Measurements from ENCODE around the gene CXorf66.
"Not testable (repeated sequence)": the region's sequence is repeated elsewhere in the genome, so short reads cannot be mapped to it uniquely, and the experiment has no call there.

The CXorf66 gene

DNA sequence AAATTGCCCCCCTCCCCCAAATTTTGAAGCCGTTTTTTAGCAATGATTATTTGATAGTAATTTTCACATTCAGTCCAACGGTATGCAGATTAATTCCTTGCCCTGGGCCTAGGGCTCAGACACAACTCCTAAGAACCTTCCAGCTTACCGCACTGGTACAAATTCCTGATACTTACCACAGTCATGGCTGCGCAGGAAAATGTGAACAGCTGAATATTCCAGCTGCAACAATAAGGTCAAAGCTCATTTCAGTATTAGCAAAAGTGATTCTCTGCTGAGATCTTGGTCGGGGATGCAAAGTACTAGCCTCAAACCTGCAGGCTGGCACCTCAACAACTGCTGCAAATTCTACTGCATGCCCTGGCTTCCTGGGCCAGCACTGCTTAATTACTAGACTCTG, 35.4 kb downstream of the CXorf66 start:
- no peak for DNase-seq (ENCODE audit: low read depth)
- TF ChIP-seq, protein P1, sequence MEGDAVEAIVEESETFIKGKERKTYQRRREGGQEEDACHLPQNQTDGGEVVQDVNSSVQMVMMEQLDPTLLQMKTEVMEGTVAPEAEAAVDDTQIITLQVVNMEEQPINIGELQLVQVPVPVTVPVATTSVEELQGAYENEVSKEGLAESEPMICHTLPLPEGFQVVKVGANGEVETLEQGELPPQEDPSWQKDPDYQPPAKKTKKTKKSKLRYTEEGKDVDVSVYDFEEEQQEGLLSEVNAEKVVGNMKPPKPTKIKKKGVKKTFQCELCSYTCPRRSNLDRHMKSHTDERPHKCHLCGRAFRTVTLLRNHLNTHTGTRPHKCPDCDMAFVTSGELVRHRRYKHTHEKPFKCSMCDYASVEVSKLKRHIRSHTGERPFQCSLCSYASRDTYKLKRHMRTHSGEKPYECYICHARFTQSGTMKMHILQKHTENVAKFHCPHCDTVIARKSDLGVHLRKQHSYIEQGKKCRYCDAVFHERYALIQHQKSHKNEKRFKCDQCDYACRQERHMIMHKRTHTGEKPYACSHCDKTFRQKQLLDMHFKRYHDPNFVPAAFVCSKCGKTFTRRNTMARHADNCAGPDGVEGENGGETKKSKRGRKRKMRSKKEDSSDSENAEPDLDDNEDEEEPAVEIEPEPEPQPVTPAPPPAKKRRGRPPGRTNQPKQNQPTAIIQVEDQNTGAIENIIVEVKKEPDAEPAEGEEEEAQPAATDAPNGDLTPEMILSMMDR (IDR thresholded peaks at IDR 0.05; ENCODE audit: insufficient read depth, low read depth, low read length, missing control alignments): no peak
- no peak overlapping the region for H3K4me3 ChIP-seq (ENCODE audit: low read length)

DNA sequence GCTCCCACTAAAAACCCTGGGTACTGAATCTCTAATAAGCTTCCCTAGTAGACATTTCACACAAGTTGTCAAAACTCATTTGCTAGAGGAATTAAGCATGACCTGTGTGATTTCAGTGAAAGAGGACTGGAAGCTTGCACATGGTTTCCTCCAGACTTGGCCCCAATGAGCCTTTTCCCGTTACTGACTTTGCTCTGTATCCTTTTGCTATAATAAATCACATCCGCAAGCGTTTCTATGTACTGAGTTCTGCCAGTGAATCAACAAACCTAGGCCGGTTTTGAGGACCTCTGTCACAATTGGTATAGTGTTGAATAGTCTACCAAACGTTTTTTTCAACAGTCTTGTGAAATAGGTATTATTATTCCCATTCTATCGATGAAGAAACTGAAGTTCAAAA, 40.6 kb downstream of the CXorf66 start:
- no peak for DNase-seq (ENCODE audit: low read depth)
- TF ChIP-seq, protein P1 (IDR thresholded peaks at IDR 0.05; ENCODE audit: insufficient read depth, low read depth, low read length, missing control alignments): no peak
- H3K4me3 ChIP-seq (ENCODE audit: low read length): no peak overlapping the region

DNA sequence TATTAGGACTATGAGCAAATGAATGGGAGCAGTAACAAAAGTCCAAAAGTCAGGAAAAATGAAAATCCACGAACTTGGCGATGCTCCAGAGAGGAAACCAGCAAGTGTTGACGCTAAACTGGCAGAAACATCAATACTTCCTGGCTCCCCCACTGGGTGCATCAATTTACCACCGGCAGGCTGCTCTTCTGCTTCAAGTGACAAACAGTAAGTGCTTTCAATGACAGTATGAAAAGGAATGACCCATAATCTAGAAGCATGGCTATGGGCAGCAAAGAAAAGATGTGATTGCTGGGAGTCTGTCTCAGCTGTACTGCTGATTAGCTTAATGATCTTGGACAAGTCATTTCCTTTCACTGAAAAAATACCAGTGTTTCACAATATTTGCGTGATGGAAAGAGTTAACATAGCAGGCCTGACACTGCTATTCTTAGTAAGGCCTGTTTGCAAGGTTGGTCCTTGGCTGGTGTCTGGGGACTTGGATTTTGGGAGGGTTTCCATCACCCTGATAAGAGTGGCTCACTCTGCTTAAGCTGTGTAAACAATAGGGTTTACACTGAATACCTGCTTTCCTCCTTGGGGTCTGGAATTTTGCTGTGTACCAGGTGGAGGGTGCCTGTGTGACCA, 41.1 kb downstream of the CXorf66 start:
- no peak for DNase-seq (ENCODE audit: low read depth)

DNA sequence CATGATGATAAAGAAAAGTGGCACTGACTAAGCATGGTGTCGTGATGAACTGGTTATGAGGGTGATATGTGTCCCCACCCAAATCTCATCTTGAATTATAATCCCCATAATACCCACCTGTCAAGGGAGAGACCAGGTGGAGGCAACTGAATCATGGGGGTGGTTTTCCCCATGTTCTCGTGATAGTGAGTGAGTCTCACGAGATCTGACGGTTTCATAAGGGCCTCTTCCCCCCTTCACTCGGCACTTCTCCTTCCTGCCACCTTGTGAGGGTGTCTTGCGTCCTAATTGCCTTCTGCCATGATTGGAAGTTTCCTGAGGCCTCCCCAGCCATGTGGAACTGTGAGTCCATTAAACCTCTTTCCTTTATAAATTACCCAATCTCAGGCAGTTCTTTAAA, 44.2 kb downstream of the CXorf66 start:
- not testable (repeated sequence) for DNase-seq (ENCODE audit: low read depth)

More for the DNA sequence above, 41.1 kb downstream of the CXorf66 start:
- H3K4me3 ChIP-seq (ENCODE audit: low read length): no peak overlapping the region
- TF ChIP-seq, protein P1 (IDR thresholded peaks at IDR 0.05; ENCODE audit: insufficient read depth, low read depth, low read length, missing control alignments): no peak

DNA sequence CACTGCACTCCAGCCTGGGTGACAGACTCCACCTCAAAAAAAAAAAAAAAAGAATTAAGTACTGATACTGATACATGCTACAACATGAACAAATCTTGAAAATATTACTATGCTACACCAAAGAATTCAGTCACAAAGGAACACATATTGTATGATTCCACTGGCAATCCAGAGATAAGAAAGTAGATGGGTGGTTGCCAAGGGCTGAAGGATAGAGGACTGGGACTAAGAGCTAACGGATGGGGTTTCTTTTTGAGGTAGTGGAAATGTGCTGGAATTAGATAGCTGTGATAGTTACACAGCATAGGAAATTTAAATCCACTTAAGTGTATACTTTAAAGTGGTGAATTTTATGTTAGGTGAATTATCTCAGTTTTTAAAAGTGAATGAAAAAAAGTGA, 45.0 kb downstream of the CXorf66 start:
- no peak for DNase-seq (ENCODE audit: low read depth)

More for the DNA sequence above, 44.2 kb downstream of the CXorf66 start:
- H3K4me3 ChIP-seq (ENCODE audit: low read length): not testable (repeated sequence)

DNA sequence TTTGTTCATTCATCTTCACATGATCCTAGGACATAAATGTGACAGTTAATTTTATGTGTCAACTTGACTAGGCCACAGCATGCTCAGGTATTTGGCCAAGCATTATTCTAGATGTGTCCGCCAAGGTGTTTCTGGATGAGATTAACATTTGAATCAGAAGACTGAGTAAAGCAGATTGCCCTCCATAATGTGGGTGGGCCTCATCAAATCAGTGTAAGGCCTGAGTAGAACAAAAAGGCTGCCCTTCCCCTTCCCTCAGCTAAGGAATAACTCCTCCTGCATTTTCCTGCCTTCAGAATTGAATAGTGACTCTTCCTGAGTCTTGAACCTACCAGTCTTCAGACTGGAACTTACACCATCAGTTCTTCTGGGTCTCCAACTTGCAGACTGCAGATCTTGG, 50.9 kb downstream of the CXorf66 start:
- TF ChIP-seq, protein P1 (IDR thresholded peaks at IDR 0.05; ENCODE audit: insufficient read depth, low read depth, low read length, missing control alignments): no peak
- DNase-seq (ENCODE audit: low read depth): no peak
- no peak overlapping the region for H3K4me3 ChIP-seq (ENCODE audit: low read length)

More for the DNA sequence above, 45.0 kb downstream of the CXorf66 start:
- TF ChIP-seq, protein P1 (IDR thresholded peaks at IDR 0.05; ENCODE audit: insufficient read depth, low read depth, low read length, missing control alignments): no peak
- H3K4me3 ChIP-seq (ENCODE audit: low read length): no peak overlapping the region

DNA sequence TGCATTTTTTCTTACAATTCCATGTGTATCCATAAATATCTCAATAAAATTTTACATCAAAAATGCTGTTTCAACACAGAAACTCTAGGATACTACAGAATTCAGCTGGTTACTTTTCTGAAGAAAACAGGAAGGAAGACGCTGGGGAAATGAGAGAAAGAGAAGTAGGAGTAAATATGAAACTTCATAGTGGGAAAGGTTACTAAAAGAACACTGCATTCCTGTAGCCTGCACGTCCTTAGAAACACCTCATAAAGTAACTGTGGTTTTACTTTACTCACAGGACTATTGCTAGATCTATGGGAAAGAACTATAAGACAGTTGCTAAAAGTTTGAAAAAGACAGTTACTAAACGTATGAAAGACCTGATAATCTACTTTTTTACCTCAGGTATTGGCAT, 55.6 kb downstream of the CXorf66 start:
- TF ChIP-seq, protein P1 (IDR thresholded peaks at IDR 0.05; ENCODE audit: insufficient read depth, low read depth, low read length, missing control alignments): no peak
- DNase-seq (ENCODE audit: low read depth): no peak
- H3K4me3 ChIP-seq (ENCODE audit: low read length): no peak overlapping the region
